WTC11 (cell line): ENCODE data around the gene SIRT3.

Experiments used
- CTCF ChIP-seq: fragments of 200-600 bp; IDR thresholded peaks from 2 replicates; pipeline ENCODE4 v1.8.0; 2022; ENCODE audit warnings: antibody characterized with exemption
- E2F1 ChIP-seq: sonication (generic); formaldehyde crosslinking; IDR thresholded peaks from 2 replicates; pipeline ENCODE4 v1.8.0; 2022; ENCODE audit warnings: mild to moderate bottlenecking, missing genetic modification reagents
- JUN ChIP-seq: sonication (generic); formaldehyde crosslinking; IDR thresholded peaks from 2 replicates; pipeline ENCODE4 v1.8.0; 2023; ENCODE audit warnings: mild to moderate bottlenecking, missing genetic modification reagents
- MAX ChIP-seq: sonication (generic); formaldehyde crosslinking; IDR thresholded peaks from 2 replicates; pipeline ENCODE4 v1.8.0; 2022; ENCODE audit warnings: mild to moderate bottlenecking, missing genetic modification reagents
- SP1 ChIP-seq: sonication (generic); formaldehyde crosslinking; conservative IDR thresholded peaks from 2 replicates; pipeline ENCODE4 v1.8.1; 2022; ENCODE audit warnings: missing genetic modification reagents
- ZNF232 ChIP-seq: sonication (generic); formaldehyde crosslinking; IDR thresholded peaks from 2 replicates; pipeline ENCODE4 v1.8.0; 2022; ENCODE audit warnings: mild to moderate bottlenecking, missing genetic modification reagents

- TF ChIP-seq SP1 (CRISPR knock-in tag) (no peak), E2F1 (CRISPR knock-in tag) (no peak), CTCF (no peak), ZNF232 (CRISPR knock-in tag) (no peak), JUN (CRISPR knock-in tag) (no peak), MAX (CRISPR knock-in tag) (no peak)
Measured at GRCh38 chr11:282630-283360, 46.7 kb upstream of the SIRT3 start.
